A673 (cell line): ENCODE results near the gene DHDDS.

Experiments
- CTCF ChIP-seq: fragments of 300-800, 200-600 bp; sonication (generic); conservative IDR thresholded peaks from 2 replicates; pipeline ENCODE4 v1.5.1; 2017; ENCODE audit warnings: low read depth, mild to moderate bottlenecking, antibody characterized with exemption, low read length, moderate library complexity, mixed read lengths
- EZH2 ChIP-seq: fragments of 200-600 bp; sonication (generic); IDR thresholded peaks from 2 replicates; pipeline ENCODE4 v1.6.1; 2017; ENCODE audit warnings: borderline replicate concordance, low read depth, mild to moderate bottlenecking, mixed read lengths, antibody characterized with exemption, low read length; ENCODE audit not compliant: poor library complexity, severe bottlenecking

DNA sequence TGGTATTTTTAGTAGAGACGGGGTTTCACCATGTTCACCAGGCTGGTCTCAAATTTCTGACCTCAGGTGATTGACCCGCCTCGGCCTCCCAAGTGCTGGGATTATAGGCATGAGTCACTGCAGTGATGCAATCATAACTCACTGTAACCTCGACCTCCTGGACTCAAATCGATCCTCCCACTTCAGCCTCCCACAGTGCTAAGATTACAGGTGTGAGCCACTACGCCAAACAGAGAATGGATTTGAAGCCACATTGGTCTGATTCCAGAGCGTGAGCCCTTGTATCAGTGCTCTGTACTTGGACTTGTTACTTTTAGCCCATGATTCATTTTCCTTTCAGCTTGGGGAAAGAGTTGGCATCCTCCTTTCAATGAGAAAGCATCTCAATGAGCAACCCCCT is 44.7 kb upstream of the DHDDS start:
- TF ChIP-seq CTCF: no peak
- no peak for TF ChIP-seq EZH2
